ENCODE measurements around the gene PHOSPHO1. TPM values are rescaled to one million over a fixed set of nuclear protein-coding genes. Genes with fewer than 3 reads are reported as not detected.
A peak's percentile ranks its signal among the peaks of the same experiment; 100 is the strongest.

The PHOSPHO1 gene
- total and polyA plus RNA-seq, 2 of the 13 experiments (the other 11 are each of a cell fraction or from before 2014, with no cell fraction given), result not detected

DNA sequence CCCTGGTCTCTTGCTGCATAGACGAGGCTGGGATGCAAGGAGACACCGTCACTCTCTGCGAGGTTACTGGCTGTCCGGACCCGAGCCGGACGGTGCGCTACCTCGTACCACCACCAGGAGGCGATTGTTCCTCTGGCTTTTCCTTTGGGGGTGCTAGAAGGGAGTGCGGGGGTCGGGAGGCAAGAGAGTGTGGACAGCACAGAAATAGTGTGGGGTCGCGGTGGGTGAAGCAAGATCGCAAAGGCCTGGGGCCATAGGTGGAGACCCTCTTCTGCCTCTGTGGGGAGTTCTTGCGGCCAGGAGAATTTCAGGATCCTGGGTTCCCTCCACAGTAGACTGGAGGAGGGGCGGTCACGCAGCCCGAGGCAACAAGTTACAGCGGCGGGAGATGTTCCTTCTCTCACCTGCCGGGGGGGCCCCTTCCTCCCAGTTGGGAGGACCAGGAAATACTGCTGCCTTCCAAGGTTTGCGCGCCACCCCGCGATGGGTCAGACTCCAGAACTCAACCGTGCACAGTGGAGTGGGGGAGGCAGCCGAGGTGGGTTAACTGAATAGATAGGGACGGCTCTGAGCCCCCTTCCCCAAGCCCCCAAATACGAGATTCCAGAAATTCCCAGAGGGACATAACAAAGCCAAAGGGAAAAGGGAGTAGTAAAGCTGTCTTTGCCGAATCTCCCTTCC, 6.9 kb downstream of the PHOSPHO1 start (continued):
- TF ChIP-seq, protein P1, sequence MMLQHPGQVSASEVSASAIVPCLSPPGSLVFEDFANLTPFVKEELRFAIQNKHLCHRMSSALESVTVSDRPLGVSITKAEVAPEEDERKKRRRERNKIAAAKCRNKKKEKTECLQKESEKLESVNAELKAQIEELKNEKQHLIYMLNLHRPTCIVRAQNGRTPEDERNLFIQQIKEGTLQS (CRISPR knock-in tag; IDR thresholded peaks at IDR 0.05), result 0 out of 2 replicates have a peak, but pooled peaks have one; percentile 18
- peak; percentile 38 for TF ChIP-seq RAD21 (CRISPR knock-in tag; IDR thresholded peaks at IDR 0.05)
- peak; percentile 53 for TF ChIP-seq XRCC5 (optimal IDR thresholded peaks at IDR 0.05; ENCODE audit: low read length)
- no peak for TF ChIP-seq TOPORS (CRISPR knock-in tag; IDR thresholded peaks at IDR 0.05)
- no peak for TF ChIP-seq ZC3H4 (CRISPR knock-in tag; IDR thresholded peaks at IDR 0.05; ENCODE audit: borderline replicate concordance)
- no peak for TF ChIP-seq ZNF17 (CRISPR knock-in tag; IDR thresholded peaks at IDR 0.05)
- TF ChIP-seq TEAD3 (CRISPR knock-in tag; optimal IDR thresholded peaks at IDR 0.05; ENCODE audit: borderline replicate concordance), result peak; percentile 11

DNA sequence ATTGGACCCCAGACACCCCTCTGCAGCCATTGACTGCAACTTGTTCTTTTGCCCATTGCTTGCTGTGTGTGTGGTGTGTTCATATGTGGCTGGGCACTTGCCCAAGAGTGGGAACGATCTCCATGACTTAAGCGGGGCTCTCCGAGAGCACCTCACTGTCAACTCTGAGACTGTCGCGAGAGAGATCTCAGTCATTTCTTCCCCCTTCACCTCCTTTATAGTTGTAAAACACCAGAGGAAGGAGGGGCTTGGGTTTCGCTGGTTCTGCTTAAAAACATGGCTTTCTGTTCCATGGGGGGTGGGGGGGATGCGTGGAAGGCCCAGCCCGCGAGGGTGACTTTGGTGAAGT, 7.4 kb downstream of the PHOSPHO1 start:
- H3K79me2 ChIP-seq (ENCODE audit: insufficient read depth, low read length), result no peaks in the 10 kb centered on the region
- ATAC-seq (no peak), DNase-seq (ENCODE audit: low spot score) (no peak), FAIRE-seq (no peak)
- H3K36me3 ChIP-seq (replicated peaks in 1 of 2; ENCODE audit: control insufficient read depth in 1 of 2, insufficient read depth in 2 of 2, low read length in 2 of 2), result no peaks in the 10 kb centered on the region
- in situ Hi-C loops (cut with HindIII; ENCODE audit: extremely low pct_ligation_motif_present, low pct_unique_long_range_greater_than_20kb), result no loop called here
- H3K9me3 ChIP-seq (ENCODE audit: low read length), result no peaks in the 10 kb centered on the region
- ChIA-PET POLR2A (no interaction called here), CTCF (ENCODE audit: low intra/inter-chr PET ratio, low total read pairs) (interaction anchor here (1.0 kb wide), 1 partner anchor 68 kb away, joined by 4 read pairs; no protein-coding TSS in a partner anchor)
- 2% methylated on average over 9 of the region's 9 CpGs for WGBS (ENCODE audit: low lambda C conversion rate)
- no TSS peak for BruUV-seq (replicated peaks)
- no peak overlapping the region for H3K9ac ChIP-seq (ENCODE audit: insufficient read depth, low read depth, low read length)
- peaks cover 15 to 71% of the 10 kb centered on the region in 2 experiments; a peak in 4 of 5 replicates for H3K27me3 ChIP-seq (ENCODE audit: control insufficient read depth in 1 of 2, insufficient read depth in 2 of 2, low read length in 2 of 2)
- H4K20me1 ChIP-seq (ENCODE audit: insufficient read depth, low read length), result no peaks in the 10 kb centered on the region
- H3K4me3 ChIP-seq (replicated peaks in 1 of 3; ENCODE audit: insufficient read depth in 1 of 3, low read depth in 2 of 3, low read length in 3 of 3), result peak overlapping the region in 1 of 3 experiments; percentile 47; a peak in 1 of 6 replicates
- H3K27ac ChIP-seq (ENCODE audit: extremely low read length, insufficient read depth, low read length), result no peak overlapping the region
- intact Hi-C loops (cut with micrococcal nuclease; ENCODE audit: unreplicated experiment), result no loop called here
- no peak overlapping the region for H2AFZ ChIP-seq (ENCODE audit: low read length)
- peaks cover 19% of the 10 kb centered on the region for H3K4me1 ChIP-seq (ENCODE audit: insufficient read depth, low read length)
- TF ChIP-seq SIN3B (IDR thresholded peaks at IDR 0.05; ENCODE audit: low read length), result no peak
- no peak for TF ChIP-seq FOXO1 (CRISPR knock-in tag; IDR thresholded peaks at IDR 0.05)
- TF ChIP-seq, protein P2, sequence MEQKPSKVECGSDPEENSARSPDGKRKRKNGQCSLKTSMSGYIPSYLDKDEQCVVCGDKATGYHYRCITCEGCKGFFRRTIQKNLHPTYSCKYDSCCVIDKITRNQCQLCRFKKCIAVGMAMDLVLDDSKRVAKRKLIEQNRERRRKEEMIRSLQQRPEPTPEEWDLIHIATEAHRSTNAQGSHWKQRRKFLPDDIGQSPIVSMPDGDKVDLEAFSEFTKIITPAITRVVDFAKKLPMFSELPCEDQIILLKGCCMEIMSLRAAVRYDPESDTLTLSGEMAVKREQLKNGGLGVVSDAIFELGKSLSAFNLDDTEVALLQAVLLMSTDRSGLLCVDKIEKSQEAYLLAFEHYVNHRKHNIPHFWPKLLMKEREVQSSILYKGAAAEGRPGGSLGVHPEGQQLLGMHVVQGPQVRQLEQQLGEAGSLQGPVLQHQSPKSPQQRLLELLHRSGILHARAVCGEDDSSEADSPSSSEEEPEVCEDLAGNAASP (CRISPR knock-in tag; IDR thresholded peaks at IDR 0.05; ENCODE audit: borderline replicate concordance), result no peak
- TF ChIP-seq ZNF660 (CRISPR knock-in tag; IDR thresholded peaks at IDR 0.05; ENCODE audit: borderline replicate concordance, low read depth), result no peak
- peak overlapping the region; percentile 39 for H3K4me2 ChIP-seq (ENCODE audit: low read depth, low read length)
